HEK293T (cell line): ENCODE measurements around the gene SMG1.
A peak's percentile ranks its signal among the peaks of the same experiment; 100 is the strongest.
"Not testable (repeated sequence)": the region's sequence is repeated elsewhere in the genome, so short reads cannot be mapped to it uniquely, and the experiment has no call there.

Source experiments
- CTCF ChIA-PET: fragments of 350-600 bp; formaldehyde crosslinking; extraction: SDS; loops from one replicate; lab custom pipeline; 2021; ENCODE audit warnings: antibody characterized with exemption, inconsistent platforms; lab: Yijun Ruan, JAX
- POLR2A ChIA-PET: fragments of 350-600 bp; formaldehyde crosslinking; extraction: SDS; loops from one replicate; lab custom pipeline; 2020; ENCODE audit warnings: antibody characterized with exemption, inconsistent platforms; lab: Yijun Ruan, JAX
- DNase-seq: peaks from one replicate; pipeline ENCODE4 v3.0.0; 2012; ENCODE audit warnings: mixed read lengths; ENCODE audit errors: extremely low spot score

SMG1 gene

DNA sequence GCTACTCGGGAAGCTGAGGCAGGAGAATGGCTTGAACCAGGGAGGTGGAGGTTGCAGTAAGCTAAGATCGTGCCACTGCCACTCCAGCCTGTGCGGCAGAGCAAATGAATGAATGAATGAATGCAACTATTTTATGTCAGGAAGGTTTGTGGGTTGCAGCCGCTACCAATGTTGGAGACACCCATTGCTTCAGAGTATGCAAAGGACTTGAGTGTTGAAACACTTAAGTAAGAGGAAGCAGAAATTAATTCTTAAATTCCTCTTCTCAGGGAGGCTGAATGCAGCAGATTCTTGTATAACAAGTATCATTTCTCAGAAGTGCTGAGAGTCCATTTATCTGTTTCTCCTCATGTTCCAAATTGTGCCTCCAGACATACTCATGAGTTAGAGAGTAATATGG lies 151.6 kb downstream of the SMG1 start:
- CTCF ChIA-PET, result interaction anchor here (0.5 kb wide), 1 partner anchor 178 kb away, joined by 3 read pairs; no protein-coding TSS in a partner anchor
- DNase-seq, POLR2A ChIA-PET: not testable (repeated sequence)

DNA sequence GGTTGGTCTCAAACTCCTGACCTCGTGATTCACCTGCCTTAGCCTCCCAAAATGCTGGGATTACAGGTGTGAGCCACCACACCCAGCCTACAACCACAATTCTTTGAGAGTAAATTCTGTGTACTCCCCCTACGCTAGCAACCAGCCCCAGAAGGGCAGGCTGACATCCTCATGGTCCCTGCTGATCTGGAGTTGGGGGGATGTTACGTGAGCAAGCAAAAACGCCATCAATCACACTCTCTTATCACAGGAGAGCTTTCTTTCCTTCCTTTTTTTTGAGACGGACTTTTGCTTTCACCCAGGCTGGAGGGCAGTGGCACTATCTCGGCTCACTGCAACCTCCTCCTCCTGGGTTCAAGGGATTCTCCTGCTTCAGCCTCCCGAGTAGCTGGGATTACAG lies 154.0 kb downstream of the SMG1 start:
- CTCF ChIA-PET, POLR2A ChIA-PET, DNase-seq: not testable (repeated sequence)

GRCh38 chr16:18770336-18770962 lies 155.8 kb downstream of the SMG1 start:
- CTCF ChIA-PET, result not testable (repeated sequence)

GRCh38 chr16:18767217-18767616 lies 159.0 kb downstream of the SMG1 start:
- CTCF ChIA-PET, result not testable (repeated sequence)
- POLR2A ChIA-PET, result interaction anchor here (0.7 kb wide), 1 partner anchor 23 kb away, joined by 3 read pairs; the partner anchor contains the start of gene RPS15A

More at GRCh38 chr16:18770336-18770962, 155.8 kb downstream of the SMG1 start:
- DNase-seq, POLR2A ChIA-PET: not testable (repeated sequence)

DNA sequence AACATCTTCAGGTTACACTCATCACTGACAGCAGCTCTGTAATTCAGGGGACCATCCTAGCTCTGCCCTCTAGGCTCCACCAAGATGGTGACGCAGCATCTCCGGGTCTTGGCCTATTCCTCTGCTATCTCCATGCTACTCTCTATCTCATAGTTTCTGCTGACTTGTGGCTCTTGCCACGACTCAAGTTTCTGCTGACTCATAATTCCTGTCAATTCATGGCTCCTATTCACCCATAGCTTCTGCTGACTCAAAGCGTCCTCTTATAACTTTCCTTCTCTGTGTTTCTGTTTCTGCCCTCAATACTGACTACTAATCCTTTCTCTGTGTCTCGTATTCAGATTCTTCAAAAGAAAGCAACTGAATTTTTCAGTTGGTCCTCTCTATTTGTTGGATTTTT lies 163.5 kb downstream of the SMG1 start:
- POLR2A ChIA-PET, CTCF ChIA-PET, DNase-seq: not testable (repeated sequence)

More at GRCh38 chr16:18767217-18767616, 159.0 kb downstream of the SMG1 start:
- DNase-seq, result not testable (repeated sequence)

GRCh38 chr16:18759598-18760520 lies 166.3 kb downstream of the SMG1 start:
- peak; percentile 4 for DNase-seq
- POLR2A ChIA-PET, CTCF ChIA-PET: not testable (repeated sequence)

DNA sequence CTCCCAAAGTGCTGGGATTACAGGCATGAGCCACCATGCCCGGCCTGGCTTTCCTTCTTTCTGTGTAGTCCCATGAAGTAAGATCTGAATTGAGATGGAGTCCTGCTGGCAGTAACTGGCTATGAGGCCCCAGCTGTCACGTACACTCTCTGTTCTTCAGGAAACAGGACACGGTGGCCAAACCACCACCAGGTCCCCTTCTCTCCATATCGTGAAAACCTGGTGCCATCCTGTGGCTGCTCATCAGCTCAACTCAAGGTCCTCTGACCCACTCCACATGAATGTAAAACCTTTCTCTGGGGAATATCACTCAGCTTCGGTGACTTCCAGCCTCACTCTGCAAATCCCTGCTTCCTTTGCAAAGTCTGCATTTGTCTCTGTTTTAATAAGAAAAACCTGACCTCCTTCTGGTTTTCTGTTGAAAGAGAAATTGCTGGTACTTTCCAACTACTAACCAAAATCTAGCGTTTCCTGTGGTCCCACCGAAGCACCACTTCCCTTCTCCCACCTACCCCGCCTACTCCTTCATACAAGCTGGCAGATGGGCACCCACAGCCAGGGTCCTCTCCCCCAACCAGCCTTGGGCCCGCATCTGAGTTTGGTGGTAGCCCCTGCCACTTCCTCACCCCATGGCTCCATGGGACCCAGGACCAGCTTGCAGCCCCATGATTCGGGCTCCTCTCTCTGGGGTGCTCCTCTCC lies 168.1 kb downstream of the SMG1 start:
- POLR2A ChIA-PET, CTCF ChIA-PET, DNase-seq: not testable (repeated sequence)

GRCh38 chr16:18756639-18757038 lies 169.6 kb downstream of the SMG1 start:
- DNase-seq, CTCF ChIA-PET, POLR2A ChIA-PET: not testable (repeated sequence)
